Skin of body (tissue), 2 donors: Measurements from ENCODE around the gene PLP1. TPM values are rescaled to one million over a fixed set of nuclear protein-coding genes. Genes with fewer than 3 reads are reported as not detected.
"Not testable (repeated sequence)": the region's sequence is repeated elsewhere in the genome, so short reads cannot be mapped to it uniquely, and the experiment has no call there.

ENCODE experiments used
- DNase-seq: peaks from one replicate; lab custom pipeline; 2025; lab: John Stamatoyannopoulos, UW
- total RNA-seq: library from RNA; depleted of rRNA; stranded (reverse); fragments of >200 nt; gene quantifications from one replicate; pipeline ENCODE4 v1.2.3, GENCODE V29; 2014

PLP1 gene
- 57.5 TPM for total RNA-seq

GRCh38 chrX:103776546-103776945, at the start of gene PLP1:
PLP1 (plus strand) TSS chrX:103776840; CDS start chrX:103776996, 156 bp downstream.
- peak; percentile 71 for DNase-seq

GRCh38 chrX:103727115-103727514, 49.5 kb upstream of the PLP1 start:
- DNase-seq = no peak

- no peak for DNase-seq
Observed at GRCh38 chrX:103729015-103729414, 47.6 kb upstream of the PLP1 start.

GRCh38 chrX:103730147-103730795, 46.4 kb upstream of the PLP1 start:
- no peak for DNase-seq

- peak; percentile 86 for DNase-seq
Observed at GRCh38 chrX:103730796-103731493, 45.7 kb upstream of the PLP1 start.

- no peak for DNase-seq
Observed at GRCh38 chrX:103733017-103733416, 43.6 kb upstream of the PLP1 start.

- no peak for DNase-seq
Observed at GRCh38 chrX:103734125-103734760, 42.4 kb upstream of the PLP1 start.

- DNase-seq = no peak
Observed at GRCh38 chrX:103737696-103738095, 38.9 kb upstream of the PLP1 start.

- no peak for DNase-seq
Observed at GRCh38 chrX:103739421-103739820, 37.2 kb upstream of the PLP1 start.

GRCh38 chrX:103741879-103742278, 34.8 kb upstream of the PLP1 start:
- DNase-seq = no peak

- no peak for DNase-seq
Observed at GRCh38 chrX:103742339-103742738, 34.3 kb upstream of the PLP1 start.

- DNase-seq = no peak
Observed at GRCh38 chrX:103747163-103747562, 29.5 kb upstream of the PLP1 start.

GRCh38 chrX:103754401-103754800, 22.2 kb upstream of the PLP1 start:
- DNase-seq = no peak

GRCh38 chrX:103756736-103757135, 19.9 kb upstream of the PLP1 start:
- no peak for DNase-seq

GRCh38 chrX:103758555-103758954, 18.1 kb upstream of the PLP1 start:
- DNase-seq = no peak

- not testable (repeated sequence) for DNase-seq
Observed at GRCh38 chrX:103763541-103763940, 13.1 kb upstream of the PLP1 start.

GRCh38 chrX:103766813-103767555, 9.7 kb upstream of the PLP1 start:
- not testable (repeated sequence) for DNase-seq

- no peak for DNase-seq
Observed at GRCh38 chrX:103773445-103773844, 3.2 kb upstream of the PLP1 start.

- no peak for DNase-seq
Observed at GRCh38 chrX:103774070-103774642, 2.5 kb upstream of the PLP1 start.

GRCh38 chrX:103779141-103779789, 2.6 kb downstream of the PLP1 start:
- DNase-seq = peak; percentile 4
